Fibroblast of pulmonary artery (primary cell): ENCODE data around the gene HCN2.

Experiments
- DNase-seq: peaks from one replicate; pipeline ENCODE4 v3.0.0-alpha.2; 2010; ENCODE audit warnings: low read depth
- H3K4me3 ChIP-seq: replicated peaks from 2 replicates; pipeline ENCODE4 v1.5.1; 2011; ENCODE audit warnings: low read depth, mild to moderate bottlenecking, control low read depth, low read length, moderate library complexity
- CTCF ChIP-seq: IDR thresholded peaks from 2 replicates; pipeline ENCODE4 v1.5.1; 2011; ENCODE audit warnings: mild to moderate bottlenecking, control low read depth, low read length, inconsistent platforms; ENCODE audit errors: missing control alignments

The HCN2 gene

DNA sequence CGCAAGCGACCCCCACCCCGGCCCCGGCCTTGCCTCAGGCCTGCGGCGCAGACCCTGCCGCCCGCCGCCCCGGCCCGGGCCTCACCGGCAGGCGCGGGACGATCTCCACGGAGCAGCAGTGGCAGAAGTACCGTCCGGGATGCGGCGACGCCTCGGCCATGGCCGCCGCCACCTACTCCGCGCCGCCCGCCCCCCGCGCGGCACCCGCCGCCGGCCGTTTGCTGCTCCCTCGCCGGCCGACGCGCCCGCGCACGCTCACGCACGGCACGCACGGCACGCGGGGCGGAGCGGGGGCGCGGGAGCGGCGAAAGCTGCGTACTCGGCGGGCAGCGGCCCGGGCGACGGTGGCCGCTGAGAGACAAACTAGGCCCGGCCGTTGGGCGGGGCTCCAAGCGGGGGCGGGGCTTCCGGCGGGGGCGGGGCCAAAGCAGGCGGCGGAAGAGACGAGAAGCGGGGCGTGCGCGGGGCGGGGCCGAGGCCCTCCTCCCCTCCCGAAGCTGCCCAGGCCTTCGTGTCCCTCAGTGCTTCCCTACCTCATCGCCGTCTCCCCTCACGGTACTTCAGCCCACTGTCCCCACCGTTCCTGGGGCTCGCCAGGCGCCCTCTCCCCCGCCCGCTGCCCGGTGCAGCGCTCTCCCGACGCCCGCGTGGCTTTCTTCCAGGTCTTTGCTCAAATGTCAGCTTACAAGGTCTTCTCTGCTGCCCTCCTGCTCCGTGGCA lies 73.4 kb downstream of the HCN2 start, which contains the start of gene RNF126:
TSS of gene RNF126 (minus strand) at position 253 of the 720 bp plus-strand sequence. CDS start at position 160, 93 bp downstream.
- peak; percentile 92 for DNase-seq

GRCh38 chr19:663682-664117 lies 74.0 kb downstream of the HCN2 start:
- peak overlapping the region; percentile 53 for H3K4me3 ChIP-seq
- TF ChIP-seq CTCF = no peak
- no peak for DNase-seq

More for the DNA sequence above, 73.4 kb downstream of the HCN2 start, which contains the start of gene RNF126:
- no peak for TF ChIP-seq CTCF
- peak within 1 kb of the TSS; percentile 77 for H3K4me3 ChIP-seq

DNA sequence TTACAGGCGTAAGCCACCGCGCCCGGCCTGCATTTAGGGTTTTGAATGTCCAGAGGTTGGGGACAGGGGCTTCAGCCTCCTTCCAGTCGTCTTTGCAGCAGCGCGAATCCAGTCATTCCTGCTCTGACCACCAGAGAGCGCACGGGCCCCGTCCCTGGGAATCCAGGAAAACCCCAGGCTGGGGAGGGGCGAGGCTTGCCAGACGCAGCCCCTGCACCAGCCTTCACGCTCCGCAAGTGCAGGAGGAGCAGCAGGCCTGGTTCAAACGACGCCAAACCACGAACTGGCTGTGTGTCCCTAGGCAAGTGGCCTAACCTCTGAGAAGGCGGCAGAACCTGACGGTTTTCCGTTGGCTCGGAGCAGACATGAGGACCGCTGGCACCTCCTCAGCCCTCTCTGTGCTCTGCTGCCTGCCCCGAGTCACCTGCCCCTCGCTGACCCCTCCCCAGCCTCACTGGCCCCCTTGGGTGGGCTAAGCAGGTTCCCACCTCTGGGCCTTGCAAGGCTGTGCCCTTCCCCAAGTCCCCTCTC lies 75.3 kb downstream of the HCN2 start:
- TF ChIP-seq CTCF = peak; percentile 80
- DNase-seq = peak; percentile 79
- H3K4me3 ChIP-seq = no peak overlapping the region
